Measurements from ENCODE around the gene LCORL. TPM values are rescaled to one million over a fixed set of nuclear protein-coding genes. Genes with fewer than 3 reads are reported as not detected.

LCORL gene
- total RNA-seq, 2 experiments from 2014 or later, result 31.4 to 37.4 TPM

DNA sequence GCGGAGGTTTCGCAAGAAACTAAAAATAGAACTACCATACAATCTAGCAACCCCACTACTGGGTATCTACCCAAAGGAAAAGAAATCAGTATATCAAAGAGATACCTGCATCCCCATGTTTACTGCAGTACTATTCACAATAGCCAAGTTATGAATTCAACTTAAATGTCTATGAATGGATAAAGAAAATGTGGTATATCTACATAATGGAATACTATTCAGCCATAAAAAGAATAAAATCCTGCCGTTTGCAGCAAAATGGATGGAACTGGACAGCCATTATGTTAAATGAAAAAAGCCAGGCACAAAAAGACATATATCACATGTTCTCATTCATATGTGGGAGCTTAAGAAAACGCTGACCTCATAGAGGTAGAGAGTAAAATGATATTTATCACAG, 65.3 kb downstream of the LCORL start:
- H3K27ac ChIP-seq (ENCODE audit: low read depth, low read length, poor library complexity, severe bottlenecking), result no peak overlapping the region
- H3K4me3 ChIP-seq (ENCODE audit: low read depth, low read length, poor library complexity, severe bottlenecking), result no peak overlapping the region
- ChIA-PET POLR2A (interaction anchor here (0.6 kb wide), 1 partner anchor 580 kb away, joined by 5 read pairs; no protein-coding TSS in a partner anchor), CTCF (ENCODE audit: unreplicated experiment) (no interaction called here)
- no peak overlapping the region for H2AFZ ChIP-seq (ENCODE audit: low read length)
- TF ChIP-seq, protein P1, sequence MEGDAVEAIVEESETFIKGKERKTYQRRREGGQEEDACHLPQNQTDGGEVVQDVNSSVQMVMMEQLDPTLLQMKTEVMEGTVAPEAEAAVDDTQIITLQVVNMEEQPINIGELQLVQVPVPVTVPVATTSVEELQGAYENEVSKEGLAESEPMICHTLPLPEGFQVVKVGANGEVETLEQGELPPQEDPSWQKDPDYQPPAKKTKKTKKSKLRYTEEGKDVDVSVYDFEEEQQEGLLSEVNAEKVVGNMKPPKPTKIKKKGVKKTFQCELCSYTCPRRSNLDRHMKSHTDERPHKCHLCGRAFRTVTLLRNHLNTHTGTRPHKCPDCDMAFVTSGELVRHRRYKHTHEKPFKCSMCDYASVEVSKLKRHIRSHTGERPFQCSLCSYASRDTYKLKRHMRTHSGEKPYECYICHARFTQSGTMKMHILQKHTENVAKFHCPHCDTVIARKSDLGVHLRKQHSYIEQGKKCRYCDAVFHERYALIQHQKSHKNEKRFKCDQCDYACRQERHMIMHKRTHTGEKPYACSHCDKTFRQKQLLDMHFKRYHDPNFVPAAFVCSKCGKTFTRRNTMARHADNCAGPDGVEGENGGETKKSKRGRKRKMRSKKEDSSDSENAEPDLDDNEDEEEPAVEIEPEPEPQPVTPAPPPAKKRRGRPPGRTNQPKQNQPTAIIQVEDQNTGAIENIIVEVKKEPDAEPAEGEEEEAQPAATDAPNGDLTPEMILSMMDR (conservative IDR thresholded peaks at IDR 0.05; ENCODE audit: low read length), result no peak
- TF ChIP-seq EZH2phosphoT487 (IDR thresholded peaks at IDR 0.05; ENCODE audit: borderline replicate concordance, low read depth, low read length), result no peak
- no peak for DNase-seq (ENCODE audit: low spot score)
- H3K79me2 ChIP-seq (ENCODE audit: insufficient read depth, low read depth, low read length), result no peaks in the 10 kb centered on the region
- H3K9me3 ChIP-seq (ENCODE audit: low read length), result no peaks in the 10 kb centered on the region
- H3K36me3 ChIP-seq (ENCODE audit: insufficient read depth, low read length), result peaks cover 82% of the 10 kb centered on the region
- no peaks in the 10 kb centered on the region for H3K4me1 ChIP-seq (ENCODE audit: insufficient read depth, low read length, poor library complexity, severe bottlenecking)
- H3K4me2 ChIP-seq (ENCODE audit: low read length), result no peak overlapping the region
- BruUV-seq (replicated peaks), result no TSS peak
- intact Hi-C loops (cut with micrococcal nuclease; ENCODE audit: unreplicated experiment), result no loop called here
- no peaks in the 10 kb centered on the region for H3K9me2 ChIP-seq (ENCODE audit: insufficient read depth, low read length)
- H4K20me1 ChIP-seq (ENCODE audit: insufficient read depth, low read length), result no peaks in the 10 kb centered on the region

DNA sequence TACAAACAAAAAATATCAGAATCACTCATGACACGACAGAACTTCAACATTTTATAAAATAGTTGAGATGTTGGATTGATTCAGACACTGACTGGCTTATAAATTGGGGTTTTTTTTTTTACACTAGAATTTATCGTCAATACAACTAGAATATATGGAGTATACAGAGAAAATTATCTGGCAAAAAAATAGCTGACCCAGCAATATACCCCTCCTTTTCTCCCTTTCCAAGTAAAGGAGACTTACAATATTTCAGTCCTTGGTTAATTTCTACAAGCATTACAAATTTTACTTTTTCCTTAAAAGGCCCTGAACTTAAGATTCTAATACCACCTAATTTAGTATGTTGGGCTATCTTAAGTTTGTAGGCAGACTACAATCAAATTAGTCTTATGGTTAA, 76.3 kb downstream of the LCORL start:
- intact Hi-C loops (cut with micrococcal nuclease; ENCODE audit: unreplicated experiment), result no loop called here
- no peak for DNase-seq (ENCODE audit: low spot score)
- CTCF ChIA-PET (ENCODE audit: unreplicated experiment), result no interaction called here

GRCh38 chr4:17941731-17942130, 79.8 kb downstream of the LCORL start:
- Histone ChIP-seq H3K4me2 (ENCODE audit: low read length) (no peak overlapping the region), H3K9me3 (ENCODE audit: low read length) (no peaks in the 10 kb centered on the region), H3K27ac (ENCODE audit: low read depth, low read length, poor library complexity, severe bottlenecking) (no peak overlapping the region), H3K9me2 (ENCODE audit: insufficient read depth, low read length) (no peaks in the 10 kb centered on the region), H3K4me3 (ENCODE audit: low read depth, low read length, poor library complexity, severe bottlenecking) (no peak overlapping the region), H3K4me1 (ENCODE audit: insufficient read depth, low read length, poor library complexity, severe bottlenecking) (no peaks in the 10 kb centered on the region), H3K36me3 (ENCODE audit: insufficient read depth, low read length) (peaks cover 11% of the 10 kb centered on the region), H4K20me1 (ENCODE audit: insufficient read depth, low read length) (no peaks in the 10 kb centered on the region), H3K79me2 (ENCODE audit: insufficient read depth, low read depth, low read length) (no peaks in the 10 kb centered on the region), H2AFZ (ENCODE audit: low read length) (no peak overlapping the region)
- DNase-seq (ENCODE audit: low spot score), result no peak
- intact Hi-C loops (cut with micrococcal nuclease; ENCODE audit: unreplicated experiment), result no loop called here
- no peak for TF ChIP-seq EZH2phosphoT487 (IDR thresholded peaks at IDR 0.05; ENCODE audit: borderline replicate concordance, low read depth, low read length)
- TF ChIP-seq, protein P1 (conservative IDR thresholded peaks at IDR 0.05; ENCODE audit: low read length), result no peak
- ChIA-PET POLR2A (interaction anchor here (0.6 to 0.9 kb wide), 3 partner anchors 8 to 55 kb away, joined by 3 to 4 read pairs (median 3); no protein-coding TSS in a partner anchor), CTCF (ENCODE audit: unreplicated experiment) (no interaction called here)
- no TSS peak for BruUV-seq (replicated peaks)

More for the DNA sequence above, 76.3 kb downstream of the LCORL start:
- Histone ChIP-seq H3K9me2 (ENCODE audit: insufficient read depth, low read length) (no peaks in the 10 kb centered on the region), H3K4me3 (ENCODE audit: low read depth, low read length, poor library complexity, severe bottlenecking) (no peak overlapping the region), H3K9me3 (ENCODE audit: low read length) (no peaks in the 10 kb centered on the region), H2AFZ (ENCODE audit: low read length) (no peak overlapping the region), H3K4me1 (ENCODE audit: insufficient read depth, low read length, poor library complexity, severe bottlenecking) (no peaks in the 10 kb centered on the region), H3K4me2 (ENCODE audit: low read length) (no peak overlapping the region), H3K79me2 (ENCODE audit: insufficient read depth, low read depth, low read length) (no peaks in the 10 kb centered on the region), H3K27ac (ENCODE audit: low read depth, low read length, poor library complexity, severe bottlenecking) (no peak overlapping the region), H4K20me1 (ENCODE audit: insufficient read depth, low read length) (no peaks in the 10 kb centered on the region), H3K36me3 (ENCODE audit: insufficient read depth, low read length) (peaks cover 22% of the 10 kb centered on the region; the same call in 1 of the 2 replicates)
- BruUV-seq (replicated peaks), result no TSS peak
- POLR2A ChIA-PET, result no interaction called here
- no peak for TF ChIP-seq EZH2phosphoT487 (IDR thresholded peaks at IDR 0.05; ENCODE audit: borderline replicate concordance, low read depth, low read length)
- TF ChIP-seq, protein P1 (conservative IDR thresholded peaks at IDR 0.05; ENCODE audit: low read length), result no peak

Measured in OCI-LY7 (cell line).